PC-3 (cell line): ENCODE results near the gene PLCB4. TPM values are rescaled to one million over a fixed set of nuclear protein-coding genes. Genes with fewer than 3 reads are reported as not detected.

ENCODE experiments used
- ATAC-seq: fragments of 200-7000 bp; cut with Tn5 transposase; 2 replicates; pipeline ENCODE4 v1.9.1; 2020; ENCODE audit warnings: mild to moderate bottlenecking, moderate library complexity
- BruUV-seq: library from RNA; stranded (reverse); fragments of 400-500 nt; replicated peaks from 2 replicates; lab custom pipeline; 2021; lab: Mats Ljungman, UMichigan
- CTCF ChIA-PET: fragments of 300-600 bp; sonication (Branson Sonifier 250); formaldehyde crosslinking; loops from one replicate; lab custom pipeline; 2022; ENCODE audit warnings: antibody characterized with exemption; lab: Charles Lee
- POLR2A ChIA-PET: fragments of 300-600 bp; sonication (Branson Sonifier 250); formaldehyde crosslinking; loops from one replicate; lab custom pipeline; 2022; ENCODE audit warnings: antibody characterized with exemption; ENCODE audit not compliant: unreplicated experiment; lab: Charles Lee
- DNase-seq: peaks from one replicate; pipeline ENCODE4 v3.0.0-alpha.2; 2015
- H2AFZ ChIP-seq: fragments of 300-600 bp; sonication (generic); 2 replicates; pipeline ENCODE4 v1.6.0; 2016; ENCODE audit warnings: antibody characterized with exemption, low read length
- H3F3A ChIP-seq: fragments of 300-600 bp; sonication (generic); one replicate; pipeline ENCODE4 v1.6.0; 2017; ENCODE audit warnings: antibody characterized with exemption, low read length, control low read depth, mild to moderate bottlenecking; ENCODE audit not compliant: unreplicated experiment
- H3K27ac ChIP-seq: fragments of 300-600 bp; sonication (generic); 2 replicates; pipeline ENCODE4 v1.5.1; 2016; ENCODE audit warnings: mild to moderate bottlenecking, low read length
- H3K27me3 ChIP-seq: fragments of 300-600 bp; sonication (generic); 2 replicates; pipeline ENCODE4 v1.6.1; 2016; ENCODE audit warnings: low read length, mixed read lengths
- H3K36me3 ChIP-seq: fragments of 300-600 bp; sonication (generic); 2 replicates; pipeline ENCODE4 v1.6.1; 2016; ENCODE audit warnings: low read depth, mixed run types, low read length, mixed read lengths
- H3K4me1 ChIP-seq: fragments of 300-600 bp; sonication (generic); 2 replicates; pipeline ENCODE4 v1.5.1; 2016; ENCODE audit warnings: low read length; ENCODE audit not compliant: insufficient read depth
- H3K4me2 ChIP-seq: fragments of 300-600 bp; sonication (generic); 2 replicates; pipeline ENCODE4 v1.6.0; 2016; ENCODE audit warnings: low read length
- H3K4me3 ChIP-seq: fragments of 300-600 bp; sonication (generic); 2 replicates; pipeline ENCODE4 v1.5.1; 2016; ENCODE audit warnings: mild to moderate bottlenecking, low read length, mixed read lengths
- H3K79me2 ChIP-seq: fragments of 300-600 bp; sonication (generic); 2 replicates; pipeline ENCODE4 v1.6.1; 2017; ENCODE audit warnings: low read length, mixed read lengths
- H3K9ac ChIP-seq: fragments of 300-600 bp; sonication (generic); 2 replicates; pipeline ENCODE4 v1.6.0; 2016; ENCODE audit warnings: mild to moderate bottlenecking, low read length
- H3K9me2 ChIP-seq: fragments of 300-600 bp; sonication (generic); replicated peaks from 2 replicates; pipeline ENCODE4 v1.6.1; 2016; ENCODE audit warnings: mixed run types, low read length, mixed read lengths
- H3K9me3 ChIP-seq: fragments of 300-600 bp; sonication (generic); 2 replicates; pipeline ENCODE4 v1.6.1; 2016; ENCODE audit warnings: low read length, mixed read lengths
- H4K20me1 ChIP-seq: fragments of 300-600 bp; sonication (generic); 2 replicates; pipeline ENCODE4 v1.6.1; 2016; ENCODE audit warnings: low read length, mixed read lengths
- EZH2 ChIP-seq: fragments of 300-600 bp; sonication (generic); IDR thresholded peaks from one replicate; pipeline ENCODE4 v1.6.1; 2017; ENCODE audit warnings: antibody characterized with exemption, mild to moderate bottlenecking, low read length; ENCODE audit not compliant: unreplicated experiment
- EZH2phosphoT487 ChIP-seq: fragments of 300-600 bp; sonication (generic); IDR thresholded peaks from 2 replicates; pipeline ENCODE4 v1.6.1; 2018; ENCODE audit warnings: mild to moderate bottlenecking, antibody characterized with exemption, low read length, borderline replicate concordance
- intact Hi-C: fragments of 100-400 bp; cut with micrococcal nuclease; formaldehyde crosslinking; loops from 2 replicates; pipeline ENCODE4 v1.9.0; 2023
- total RNA-seq: library from RNA; depleted of rRNA; stranded (reverse); fragments of >200 nt; gene quantifications from 2 replicates; pipeline ENCODE4 v1.2.3, GENCODE V29; 2014
- TF ChIP-seq, protein P1 (sequence below): fragments of 300-600 bp; sonication (generic); conservative IDR thresholded peaks from 2 replicates; pipeline ENCODE4 v1.5.1; 2017; ENCODE audit warnings: antibody characterized with exemption, low read depth, mild to moderate bottlenecking, low read length

PLCB4 gene
- total RNA-seq, 1 experiment from 2014 or later = 25.4 TPM

- BruUV-seq = no TSS peak
- no peaks in the 10 kb centered on the region for H3F3A ChIP-seq
- ATAC-seq (peak; percentile 81), DNase-seq (peak; percentile 93)
- H3K9me3 ChIP-seq = no peaks in the 10 kb centered on the region
- no peaks in the 10 kb centered on the region for H3K79me2 ChIP-seq
- H3K9me2 ChIP-seq = no peaks in the 10 kb centered on the region
- TF ChIP-seq, protein P1, sequence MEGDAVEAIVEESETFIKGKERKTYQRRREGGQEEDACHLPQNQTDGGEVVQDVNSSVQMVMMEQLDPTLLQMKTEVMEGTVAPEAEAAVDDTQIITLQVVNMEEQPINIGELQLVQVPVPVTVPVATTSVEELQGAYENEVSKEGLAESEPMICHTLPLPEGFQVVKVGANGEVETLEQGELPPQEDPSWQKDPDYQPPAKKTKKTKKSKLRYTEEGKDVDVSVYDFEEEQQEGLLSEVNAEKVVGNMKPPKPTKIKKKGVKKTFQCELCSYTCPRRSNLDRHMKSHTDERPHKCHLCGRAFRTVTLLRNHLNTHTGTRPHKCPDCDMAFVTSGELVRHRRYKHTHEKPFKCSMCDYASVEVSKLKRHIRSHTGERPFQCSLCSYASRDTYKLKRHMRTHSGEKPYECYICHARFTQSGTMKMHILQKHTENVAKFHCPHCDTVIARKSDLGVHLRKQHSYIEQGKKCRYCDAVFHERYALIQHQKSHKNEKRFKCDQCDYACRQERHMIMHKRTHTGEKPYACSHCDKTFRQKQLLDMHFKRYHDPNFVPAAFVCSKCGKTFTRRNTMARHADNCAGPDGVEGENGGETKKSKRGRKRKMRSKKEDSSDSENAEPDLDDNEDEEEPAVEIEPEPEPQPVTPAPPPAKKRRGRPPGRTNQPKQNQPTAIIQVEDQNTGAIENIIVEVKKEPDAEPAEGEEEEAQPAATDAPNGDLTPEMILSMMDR = no peak
- TF ChIP-seq EZH2 (no peak), EZH2phosphoT487 (no peak)
- peak overlapping the region; percentile 44 for H3K27ac ChIP-seq
- H3K36me3 ChIP-seq = no peaks in the 10 kb centered on the region
- no peaks in the 10 kb centered on the region for H4K20me1 ChIP-seq
- ChIA-PET POLR2A (no interaction called here), CTCF (no interaction called here)
- no peak overlapping the region for H2AFZ ChIP-seq
- peak overlapping the region; percentile 11 for H3K4me2 ChIP-seq
- intact Hi-C loops = loop anchor here (2.0 to 5.0 kb wide), 2 partner anchors 33 to 229 kb away; no protein-coding TSS in a partner anchor
- no peak overlapping the region for H3K9ac ChIP-seq
- H3K4me1 ChIP-seq = peaks cover 34% of the 10 kb centered on the region
- H3K27me3 ChIP-seq = no peaks in the 10 kb centered on the region
- H3K4me3 ChIP-seq = no peak overlapping the region
Observed at GRCh38 chr20:9301129-9302090, 232.5 kb downstream of the PLCB4 start.

DNA sequence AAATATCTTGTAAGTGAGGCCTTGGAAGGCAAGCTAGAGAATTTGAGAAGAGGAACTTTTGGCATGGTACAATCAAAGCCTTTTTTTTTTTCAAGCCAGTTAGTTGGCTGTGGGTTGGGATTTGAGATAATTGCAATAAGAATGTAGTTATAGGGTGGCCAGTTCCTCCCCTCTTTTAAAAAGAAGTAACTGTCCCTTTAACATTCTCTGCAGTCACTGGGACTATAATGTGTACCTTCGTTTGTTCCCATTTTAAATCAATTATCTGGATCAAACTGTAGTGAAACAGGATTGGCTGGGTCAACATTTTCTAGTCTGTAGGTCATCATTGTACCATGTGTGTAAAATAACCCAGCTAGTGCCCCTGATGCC, 233.2 kb downstream of the PLCB4 start:
- Histone ChIP-seq H3K27me3 (no peaks in the 10 kb centered on the region), H3F3A (no peaks in the 10 kb centered on the region), H3K4me1 (peaks cover 41% of the 10 kb centered on the region), H3K27ac (peak overlapping the region; percentile 44), H3K9me2 (no peaks in the 10 kb centered on the region), H3K4me2 (peak overlapping the region; percentile 11; the same call in 1 of the 2 replicates), H2AFZ (no peak overlapping the region), H3K36me3 (no peaks in the 10 kb centered on the region), H3K4me3 (no peak overlapping the region), H3K9ac (no peak overlapping the region), H3K9me3 (no peaks in the 10 kb centered on the region), H4K20me1 (no peaks in the 10 kb centered on the region), H3K79me2 (no peaks in the 10 kb centered on the region)
- ATAC-seq = no peak
- intact Hi-C loops = loop anchor here (5.0 kb wide), 1 partner anchor 230 kb away; no protein-coding TSS in a partner anchor
- ChIA-PET POLR2A (no interaction called here), CTCF (no interaction called here)
- BruUV-seq = no TSS peak
- TF ChIP-seq, protein P1 = no peak
- no peak for DNase-seq

DNA sequence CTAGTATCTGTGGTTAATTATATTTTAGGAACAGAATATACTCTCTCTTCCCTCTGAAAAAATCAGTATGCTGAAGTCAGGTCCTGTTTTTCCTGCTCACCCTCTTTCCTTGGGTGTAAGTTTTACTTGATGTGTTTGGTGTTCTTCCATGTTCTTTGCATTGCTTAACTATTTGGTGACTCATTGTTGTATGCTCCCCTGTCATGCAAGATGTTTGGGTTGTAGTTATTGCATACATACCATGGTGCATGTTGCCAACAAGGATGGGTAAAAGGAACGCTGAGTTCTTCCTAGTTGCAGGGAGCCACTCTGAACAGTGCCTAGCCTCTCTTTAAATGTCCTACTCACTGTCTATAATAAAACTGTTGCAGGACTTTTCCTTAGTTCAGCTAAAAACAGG, 237.6 kb downstream of the PLCB4 start:
- no peaks in the 10 kb centered on the region for H3K36me3 ChIP-seq
- H3K4me3 ChIP-seq = no peak overlapping the region
- H2AFZ ChIP-seq = no peak overlapping the region
- no peaks in the 10 kb centered on the region for H3K79me2 ChIP-seq
- ATAC-seq = peak; percentile 37
- TF ChIP-seq EZH2 = no peak
- TF ChIP-seq, protein P1 = no peak
- peak; percentile 90 for DNase-seq
- no peaks in the 10 kb centered on the region for H3K27me3 ChIP-seq
- intact Hi-C loops = no loop called here
- H3K4me1 ChIP-seq = peaks cover 29% of the 10 kb centered on the region
- H3K9me3 ChIP-seq = no peaks in the 10 kb centered on the region
- 0 out of 2 replicates have a peak overlapping the region, but pooled peaks have one; percentile 13 for H3K4me2 ChIP-seq
- ChIA-PET CTCF (interaction anchor here (0.6 kb wide), 1 partner anchor 453 kb away, joined by 3 read pairs; no protein-coding TSS in a partner anchor), POLR2A (no interaction called here)
- BruUV-seq = no TSS peak
- no peaks in the 10 kb centered on the region for H3F3A ChIP-seq
- no peak overlapping the region for H3K9ac ChIP-seq
- no peaks in the 10 kb centered on the region for H4K20me1 ChIP-seq
- no peaks in the 10 kb centered on the region for H3K9me2 ChIP-seq
- no peak overlapping the region for H3K27ac ChIP-seq
